Upper lobe of left lung (tissue), 6 donors: ENCODE measurements around the gene COL23A1. TPM values are rescaled to one million over a fixed set of nuclear protein-coding genes. Genes with fewer than 3 reads are reported as not detected.

Experiments
- ATAC-seq, 2 donors: fragments of 200-7000 bp; cut with Tn5 transposase; one replicate each; pipeline ENCODE4 v1.9.1; 2022; ENCODE audit warnings: mild to moderate bottlenecking in 2 of 2, moderate library complexity in 2 of 2; ENCODE audit not compliant: low FRiP score in 2 of 2
- DNase-seq, 2 donors: peaks; one replicate each; pipeline ENCODE4 v3.0.0-alpha.2; 2019 to 2020
- H3K27ac ChIP-seq, 4 donors: fragments of 200-600 bp; sonication (generic); one replicate each; pipeline ENCODE4 v1.5.1; 2016 to 2019
- H3K27me3 ChIP-seq, 4 donors: fragments of 200-600 bp; sonication (generic); one replicate each; pipeline ENCODE4 v1.5.1; 2017 to 2019
- H3K36me3 ChIP-seq, 4 donors: fragments of 200-600 bp; sonication (generic); one replicate each; pipeline ENCODE4 v1.5.1; 2016 to 2019
- H3K4me1 ChIP-seq, 4 donors: fragments of 200-600 bp; sonication (generic); one replicate each; pipeline ENCODE4 v1.5.1; 2018 to 2019
- H3K4me3 ChIP-seq, 4 donors: fragments of 200-600 bp; sonication (generic); one replicate each; pipeline ENCODE4 v1.5.1; 2017 to 2019; ENCODE audit warnings: mild to moderate bottlenecking in 2 of 4, moderate library complexity in 1 of 4
- H3K9me3 ChIP-seq, 4 donors: fragments of 200-600 bp; sonication (generic); one replicate each; pipeline ENCODE4 v1.5.1; 2018 to 2019
- CTCF ChIP-seq, 6 experiments: fragments of 450-650 bp in 4 of 6; fragments of 200-600 bp in 2 of 6; sonication (generic) in 2 of 6; IDR thresholded peaks; one replicate each; pipeline ENCODE4 v1.5.1; 2016 to 2019; ENCODE audit warnings: antibody characterized with exemption in 6 of 6
- EP300 ChIP-seq, 4 donors: sonication (generic); formaldehyde crosslinking; IDR thresholded peaks; one replicate each; pipeline ENCODE4 v1.5.1; 2017; ENCODE audit warnings: antibody characterized with exemption in 4 of 4, control low read depth in 2 of 4
- POLR2A ChIP-seq, 4 donors: fragments of 450-650 bp; IDR thresholded peaks; one replicate each; pipeline ENCODE4 v1.5.1; 2016 to 2017; ENCODE audit warnings: antibody characterized with exemption in 4 of 4, mild to moderate bottlenecking in 2 of 4
- POLR2AphosphoS5 ChIP-seq, 2 donors: sonication (generic); formaldehyde crosslinking; IDR thresholded peaks; one replicate each; pipeline ENCODE4 v1.5.1; 2017; ENCODE audit warnings: antibody characterized with exemption in 2 of 2
- WGBS, 2 donors: methylation state at CpG; one replicate each; pipeline ENCODE4 v1.1.5; 2017 to 2018; 5-methylcytosine and 5-hydroxymethylcytosine counted together
- total RNA-seq, 6 donors: library from RNA; depleted of rRNA in 4 of 6; stranded (reverse); fragments of >200 nt in 4 of 6; gene quantifications; one replicate each; pipeline versions ENCODE4 v1.1.0 to v1.2.1, GENCODE V29; 2016 to 2021
- donor health status: DM: no; HTN: no; CAD: no; lungs with moderate emphysema.
- donor health status: DM: no; HTN: yes; CAD: no; lungs with severe emphysema.

COL23A1 gene
- total RNA-seq, 6 donors from 2014 or later = 0.61 to 3.1 (median 1.5) TPM

- no peak overlapping the region for H3K4me3 ChIP-seq
- H3K27me3 ChIP-seq = no peaks in the 10 kb centered on the region
- H3K9me3 ChIP-seq = no peaks in the 10 kb centered on the region
- no peak overlapping the region for H3K27ac ChIP-seq
- no peaks in the 10 kb centered on the region for H3K4me1 ChIP-seq
- TF ChIP-seq EP300 (IDR thresholded peaks at IDR 0.05) (no peak), POLR2A (IDR thresholded peaks at IDR 0.05) (no peak), POLR2AphosphoS5 (IDR thresholded peaks at IDR 0.05) (no peak), CTCF (IDR thresholded peaks at IDR 0.05) (no peak)
- H3K36me3 ChIP-seq = no peaks in the 10 kb centered on the region
- DNase-seq (no peak), ATAC-seq (no peak)
- WGBS, 2 donors = 87 to 90% methylated on average over 4 of the region's 4 CpGs
These were observed 69.3 kb downstream of the COL23A1 start for GRCh38 chr5:178520851-178521250.

- DNase-seq (no peak), ATAC-seq (no peak)
- no peak for TF ChIP-seq CTCF (IDR thresholded peaks at IDR 0.05)
- TF ChIP-seq POLR2A (IDR thresholded peaks at IDR 0.05) = no peak
- TF ChIP-seq EP300 (IDR thresholded peaks at IDR 0.05) = no peak
- no peak for TF ChIP-seq POLR2AphosphoS5 (IDR thresholded peaks at IDR 0.05)
- 96 to 97% methylated on average over 2 of the region's 2 CpGs for WGBS, 2 donors
- Histone ChIP-seq H3K27me3 (no peaks in the 10 kb centered on the region), H3K4me3 (no peak overlapping the region), H3K36me3 (no peaks in the 10 kb centered on the region), H3K9me3 (no peaks in the 10 kb centered on the region), H3K4me1 (no peaks in the 10 kb centered on the region), H3K27ac (no peak overlapping the region)
These were observed 70.4 kb downstream of the COL23A1 start for GRCh38 chr5:178519804-178520203.

- H3K36me3 ChIP-seq = no peaks in the 10 kb centered on the region
- no peak overlapping the region for H3K4me3 ChIP-seq
- DNase-seq = no peak
- WGBS, 2 donors = 93 to 95% methylated on average over 5 to 6 of the region's 6 CpGs
- TF ChIP-seq POLR2AphosphoS5 (IDR thresholded peaks at IDR 0.05) (no peak), CTCF (IDR thresholded peaks at IDR 0.05) (no peak)
- no peaks in the 10 kb centered on the region for H3K9me3 ChIP-seq
- no peaks in the 10 kb centered on the region for H3K4me1 ChIP-seq
- no peak overlapping the region for H3K27ac ChIP-seq
- H3K27me3 ChIP-seq = no peaks in the 10 kb centered on the region
- no peak for ATAC-seq
These were observed 71.0 kb downstream of the COL23A1 start for GRCh38 chr5:178519155-178519554.

GRCh38 chr5:178516504-178517235, 73.5 kb downstream of the COL23A1 start:
- no peak overlapping the region for H3K4me3 ChIP-seq
- TF ChIP-seq EP300 (IDR thresholded peaks at IDR 0.05) (no peak), POLR2AphosphoS5 (IDR thresholded peaks at IDR 0.05) (no peak), POLR2A (IDR thresholded peaks at IDR 0.05) (no peak), CTCF (IDR thresholded peaks at IDR 0.05) (no peak)
- H3K27me3 ChIP-seq = no peaks in the 10 kb centered on the region
- H3K9me3 ChIP-seq = peaks cover 0 to 8% (median 3%) of the 10 kb centered on the region in 4 donors
- H3K27ac ChIP-seq = no peak overlapping the region
- WGBS, 2 donors = 70 to 81% methylated on average over 11 to 14 of the region's 14 CpGs
- no peaks in the 10 kb centered on the region for H3K4me1 ChIP-seq
- H3K36me3 ChIP-seq = no peaks in the 10 kb centered on the region
- no peak for DNase-seq
- no peak for ATAC-seq
